Activated T-cell treated with anti-CD3 and anti-CD28 coated beads, Interleukin-2, amount 50 U/mL, for 4 hours (primary cell): ENCODE data around the gene XNDC1N. TPM values are rescaled to one million over a fixed set of nuclear protein-coding genes. Genes with fewer than 3 reads are reported as not detected.

Experiments
- ATAC-seq, 2 donors: fragments of 200-7000 bp; cut with Tn5 transposase; one replicate each; pipeline ENCODE4 v1.10.0; 2021
- DNase-seq: peaks from one replicate; pipeline ENCODE4 v3.0.0-alpha.2; 2020
- H3K27me3 Mint-ChIP-seq: one replicate; pipeline ENCODE4 v1.8.0; 2021; ENCODE audit warnings: low read depth, mixed read lengths
- H3K36me3 Mint-ChIP-seq: one replicate; pipeline ENCODE4 v1.8.0; 2022; ENCODE audit warnings: mixed read lengths; ENCODE audit not compliant: insufficient read depth
- H3K4me1 Mint-ChIP-seq: one replicate; pipeline ENCODE4 v1.8.0; 2021; ENCODE audit warnings: low read depth, mixed read lengths
- H3K4me3 Mint-ChIP-seq: one replicate; pipeline ENCODE4 v1.8.0; 2021; ENCODE audit warnings: mild to moderate bottlenecking, moderate library complexity, mixed read lengths
- H3K9me3 Mint-ChIP-seq: one replicate; pipeline ENCODE4 v1.8.0; 2021; ENCODE audit warnings: mixed read lengths
- total RNA-seq, 3 donors: library from RNA; stranded (reverse); gene quantifications; one replicate each; pipeline ENCODE4 v1.2.1, GENCODE V29; 2021

Gene XNDC1N
- total RNA-seq, 3 donors from 2014 or later: 10.3 to 12.2 (median 10.5) TPM

DNA sequence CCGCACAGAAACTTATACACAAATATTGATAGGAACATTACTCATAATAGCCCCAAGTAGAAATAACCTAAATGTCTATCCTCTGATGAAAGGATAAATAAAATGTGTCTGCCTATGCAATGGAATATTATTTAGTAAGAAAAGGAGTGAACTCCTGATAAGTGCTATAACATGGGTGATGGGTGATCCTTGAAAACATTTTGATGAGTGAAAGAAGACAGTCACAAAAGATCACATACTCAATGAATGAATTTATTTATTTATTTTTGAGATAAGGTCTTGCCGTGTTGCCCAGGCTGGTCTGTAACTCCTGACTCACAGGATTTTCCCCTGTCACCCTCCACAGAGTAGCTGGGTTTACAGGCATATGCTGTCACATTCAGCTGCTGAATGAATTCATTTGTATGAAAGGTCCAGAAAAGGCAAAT lies 17.8 kb upstream of the XNDC1N start:
- peak; percentile 48 to 74 for ATAC-seq

DNA sequence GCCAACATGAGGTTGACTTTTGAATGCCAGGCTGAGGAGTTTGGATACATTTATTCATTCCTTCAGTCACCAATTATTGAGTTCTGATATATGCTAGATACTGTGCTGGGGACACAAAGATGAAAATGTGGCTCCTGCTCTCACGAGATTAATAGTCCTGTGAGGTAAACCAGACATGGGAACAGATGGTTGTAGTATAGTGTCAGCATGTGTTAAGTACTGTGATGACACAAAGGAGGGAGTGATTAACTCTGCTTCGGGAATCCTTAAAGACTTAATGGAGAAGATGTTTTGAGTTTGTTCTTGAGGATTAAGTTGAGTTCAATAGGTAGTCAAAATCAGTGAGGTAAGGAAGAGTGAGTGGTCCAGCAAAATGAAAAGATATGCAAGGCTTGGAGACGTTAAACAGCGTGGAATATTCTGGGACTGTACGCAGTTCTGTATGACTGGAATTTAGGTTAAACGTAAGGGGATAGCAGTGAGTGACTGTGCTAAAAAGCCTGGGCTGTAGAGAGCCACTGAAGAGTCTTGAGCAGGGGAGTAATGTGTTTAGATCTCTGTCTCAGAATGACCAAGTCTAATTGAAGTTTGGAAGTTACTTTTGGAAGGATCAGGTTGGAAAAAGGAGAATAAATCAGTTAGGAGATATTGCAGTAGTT lies 12.3 kb upstream of the XNDC1N start:
- Mint-ChIP-seq H3K4me3 (no peak overlapping the region), H3K27me3 (no peaks in the 10 kb centered on the region)
- ATAC-seq: no peak

More for the DNA sequence above, 17.8 kb upstream of the XNDC1N start:
- peaks cover 15% of the 10 kb centered on the region for H3K36me3 Mint-ChIP-seq
- H3K27me3 Mint-ChIP-seq: no peaks in the 10 kb centered on the region
- no peak overlapping the region for H3K4me3 Mint-ChIP-seq
- no peak for DNase-seq
- H3K4me1 Mint-ChIP-seq: peaks cover 19% of the 10 kb centered on the region
- H3K9me3 Mint-ChIP-seq: no peaks in the 10 kb centered on the region

DNA sequence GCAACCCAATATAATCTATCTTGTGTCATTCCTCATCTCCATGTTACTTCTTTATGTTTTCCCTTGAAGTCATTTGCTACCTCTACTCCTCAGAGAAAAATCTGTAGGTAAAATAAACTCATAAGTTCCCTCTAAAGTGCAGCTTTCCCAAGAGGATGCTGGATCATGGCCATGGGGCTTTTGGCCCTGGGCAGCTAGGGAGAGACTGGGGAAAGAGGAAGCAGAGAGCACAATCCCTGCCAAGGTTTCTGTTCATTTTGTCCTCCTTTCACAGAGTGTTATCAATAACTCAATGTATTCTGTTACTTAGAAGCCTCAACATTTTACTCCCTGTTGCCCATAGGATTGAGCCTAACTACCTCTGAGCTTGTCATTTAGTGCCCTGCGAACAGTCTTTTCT lies 9.4 kb upstream of the XNDC1N start:
- DNase-seq (no peak), ATAC-seq (no peak)
- Mint-ChIP-seq H3K4me1 (peaks cover 15% of the 10 kb centered on the region), H3K4me3 (no peak overlapping the region), H3K9me3 (no peaks in the 10 kb centered on the region), H3K36me3 (peaks cover 20% of the 10 kb centered on the region), H3K27me3 (no peaks in the 10 kb centered on the region)

More for the DNA sequence above, 12.3 kb upstream of the XNDC1N start:
- peaks cover 10% of the 10 kb centered on the region for H3K4me1 Mint-ChIP-seq
- no peak for DNase-seq
- H3K36me3 Mint-ChIP-seq: peaks cover 24% of the 10 kb centered on the region
- no peaks in the 10 kb centered on the region for H3K9me3 Mint-ChIP-seq

- Mint-ChIP-seq H3K36me3 (peaks cover 18% of the 10 kb centered on the region), H3K4me3 (no peak overlapping the region), H3K27me3 (no peaks in the 10 kb centered on the region), H3K4me1 (peaks cover 21% of the 10 kb centered on the region), H3K9me3 (no peaks in the 10 kb centered on the region)
- ATAC-seq (no peak), DNase-seq (no peak)
Measured at GRCh38 chr11:71936825-71937224, 8.4 kb upstream of the XNDC1N start.

- H3K27me3 Mint-ChIP-seq: no peaks in the 10 kb centered on the region
- H3K36me3 Mint-ChIP-seq: peaks cover 18% of the 10 kb centered on the region
- DNase-seq: no peak
- no peak for ATAC-seq
- H3K4me1 Mint-ChIP-seq: peaks cover 34% of the 10 kb centered on the region
- H3K4me3 Mint-ChIP-seq: no peak overlapping the region
- no peaks in the 10 kb centered on the region for H3K9me3 Mint-ChIP-seq
Measured at GRCh38 chr11:71935338-71935925, 7.0 kb upstream of the XNDC1N start.

DNA sequence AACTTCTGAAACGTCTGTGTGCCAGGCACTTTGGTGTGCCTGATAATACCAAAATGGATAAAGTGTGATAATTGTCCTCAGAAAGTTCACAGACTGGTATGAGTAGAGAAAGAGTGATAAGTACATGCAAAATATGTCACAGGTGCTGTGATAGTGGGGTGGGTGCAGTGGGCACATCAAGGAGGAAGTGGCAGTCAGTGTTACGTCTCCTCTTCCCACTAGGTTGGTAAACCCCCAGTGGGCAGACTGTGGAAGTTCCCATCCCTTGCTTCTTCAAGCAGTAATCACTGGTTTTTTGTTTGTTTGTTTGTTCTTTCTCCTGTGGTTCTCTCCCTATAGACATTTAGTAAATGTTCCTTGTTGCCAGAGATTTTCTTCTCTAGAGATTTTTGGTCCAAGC lies 5.8 kb upstream of the XNDC1N start:
- Mint-ChIP-seq H3K4me3 (no peak overlapping the region), H3K4me1 (peaks cover 46% of the 10 kb centered on the region), H3K9me3 (no peaks in the 10 kb centered on the region), H3K36me3 (peaks cover 16% of the 10 kb centered on the region), H3K27me3 (no peaks in the 10 kb centered on the region)
- peak in 1 of 2 donors; percentile 31 for ATAC-seq
- no peak for DNase-seq

- Mint-ChIP-seq H3K4me3 (no peak overlapping the region), H3K9me3 (no peaks in the 10 kb centered on the region), H3K4me1 (peaks cover 48% of the 10 kb centered on the region), H3K36me3 (peaks cover 11% of the 10 kb centered on the region), H3K27me3 (no peaks in the 10 kb centered on the region)
- ATAC-seq: no peak
- DNase-seq: no peak
Measured at GRCh38 chr11:71933141-71933933, 4.9 kb upstream of the XNDC1N start.

GRCh38 chr11:71931245-71931602 lies 2.8 kb upstream of the XNDC1N start:
- Mint-ChIP-seq H3K27me3 (no peaks in the 10 kb centered on the region), H3K4me3 (peak overlapping the region; percentile 99), H3K36me3 (peaks cover 2% of the 10 kb centered on the region), H3K4me1 (peaks cover 54% of the 10 kb centered on the region), H3K9me3 (no peaks in the 10 kb centered on the region)
- ATAC-seq (peak; percentile 3 to 6), DNase-seq (no peak)

GRCh38 chr11:71930556-71931244 lies 2.3 kb upstream of the XNDC1N start:
- ATAC-seq: no peak
- H3K4me3 Mint-ChIP-seq: peak overlapping the region; percentile 99
- no peak for DNase-seq
- peaks cover 2% of the 10 kb centered on the region for H3K36me3 Mint-ChIP-seq
- H3K27me3 Mint-ChIP-seq: no peaks in the 10 kb centered on the region
- H3K9me3 Mint-ChIP-seq: no peaks in the 10 kb centered on the region
- peaks cover 54% of the 10 kb centered on the region for H3K4me1 Mint-ChIP-seq

DNA sequence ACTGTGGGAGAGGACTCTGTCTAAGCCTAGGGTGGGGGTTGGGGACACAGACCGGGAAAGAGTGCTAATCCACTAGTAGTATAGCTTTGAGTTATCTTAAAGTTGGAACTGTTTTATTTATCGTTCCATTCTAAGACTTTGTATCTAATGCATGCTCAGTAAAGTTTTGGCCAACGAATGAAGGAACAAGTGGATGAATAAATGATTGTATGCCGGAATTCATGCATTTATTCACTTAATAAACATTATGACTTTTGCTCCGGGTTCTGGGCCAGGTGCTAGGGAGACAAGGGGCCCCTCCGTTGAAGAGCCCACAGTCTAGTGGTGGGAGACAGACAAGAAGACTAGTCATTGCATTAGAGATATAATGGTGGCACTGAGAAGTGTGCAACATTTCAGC lies 1.1 kb upstream of the XNDC1N start:
- Mint-ChIP-seq H3K27me3 (no peaks in the 10 kb centered on the region), H3K36me3 (peaks cover 2% of the 10 kb centered on the region), H3K9me3 (no peaks in the 10 kb centered on the region), H3K4me3 (peak overlapping the region; percentile 99), H3K4me1 (peaks cover 52% of the 10 kb centered on the region)
- no peak for ATAC-seq
- DNase-seq: no peak

DNA sequence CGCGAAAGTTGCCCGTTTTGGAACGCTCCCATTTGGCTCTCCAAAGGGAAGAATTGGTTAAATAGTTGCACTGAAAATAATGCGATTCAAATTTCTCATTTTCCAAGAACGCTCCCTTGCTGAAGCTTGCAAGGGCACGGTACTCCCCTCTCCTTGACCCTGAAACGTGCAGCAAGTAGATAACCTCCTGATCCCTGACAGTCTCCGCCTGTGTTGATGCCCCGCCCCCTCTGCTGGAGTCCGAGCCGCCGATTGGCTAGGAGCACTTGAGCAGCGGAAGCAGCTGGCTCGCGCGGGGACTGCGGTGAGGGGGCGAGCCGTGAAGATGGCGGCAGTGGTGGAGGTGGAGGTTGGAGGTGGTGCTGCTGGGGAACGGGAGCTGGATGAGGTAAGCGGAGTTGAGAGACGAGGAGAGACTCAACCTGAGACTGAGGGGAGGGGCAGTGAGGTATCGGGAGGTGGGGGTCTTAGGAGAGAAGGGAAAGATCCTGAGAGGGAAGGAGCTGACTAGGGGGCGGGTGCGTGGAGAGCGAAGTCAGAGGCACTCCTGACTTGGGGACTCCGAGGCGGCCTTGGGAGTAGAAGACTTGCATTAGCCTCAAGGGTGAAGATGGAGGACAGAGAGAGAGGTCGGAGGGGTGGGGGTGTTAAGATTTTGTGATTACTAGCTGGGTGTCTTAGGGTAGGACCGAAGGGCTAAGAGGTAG lies 496 bp upstream of the XNDC1N start, which contains the start of gene RNF121:
Gene RNF121, plus strand, starts transcription at position 310 of the 707 bp plus-strand sequence. Its CDS starts 16 bp downstream, at position 326.
- Mint-ChIP-seq H3K27me3 (no peaks in the 10 kb centered on the region), H3K4me1 (peaks cover 46% of the 10 kb centered on the region), H3K9me3 (no peaks in the 10 kb centered on the region), H3K36me3 (no peaks in the 10 kb centered on the region), H3K4me3 (peak within 1 kb of the TSS; percentile 99)
- DNase-seq: peak; percentile 96
- ATAC-seq: peak; percentile 89

DNA sequence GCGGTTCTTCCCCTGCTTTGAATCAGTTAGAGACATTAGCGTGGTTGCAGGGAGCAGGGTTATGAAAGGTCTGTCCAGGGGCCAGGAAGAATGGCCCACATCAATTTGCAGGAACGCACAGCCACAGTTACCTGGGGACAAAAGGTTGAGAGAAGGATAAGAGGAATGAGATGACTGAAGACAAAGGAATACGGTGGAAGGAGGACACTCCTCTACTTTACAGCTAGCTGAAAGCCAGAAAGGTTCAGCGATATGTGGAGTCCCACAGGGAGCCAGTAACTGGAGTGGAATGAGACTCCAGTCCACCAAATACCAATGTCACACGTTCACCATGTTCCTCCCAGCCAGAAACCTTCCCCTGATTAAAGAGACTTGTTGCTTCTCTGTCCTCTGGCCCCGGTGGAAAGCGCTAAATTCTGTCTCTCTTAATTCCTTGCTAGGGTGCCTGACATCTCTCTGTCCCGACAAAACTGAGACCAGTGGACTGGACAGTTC lies 10.7 kb downstream of the XNDC1N start:
- ATAC-seq (no peak), DNase-seq (no peak)
- no peak overlapping the region for H3K4me3 Mint-ChIP-seq
- H3K36me3 Mint-ChIP-seq: peaks cover 33% of the 10 kb centered on the region
- H3K4me1 Mint-ChIP-seq: no peaks in the 10 kb centered on the region
- no peaks in the 10 kb centered on the region for H3K9me3 Mint-ChIP-seq
- H3K27me3 Mint-ChIP-seq: no peaks in the 10 kb centered on the region

DNA sequence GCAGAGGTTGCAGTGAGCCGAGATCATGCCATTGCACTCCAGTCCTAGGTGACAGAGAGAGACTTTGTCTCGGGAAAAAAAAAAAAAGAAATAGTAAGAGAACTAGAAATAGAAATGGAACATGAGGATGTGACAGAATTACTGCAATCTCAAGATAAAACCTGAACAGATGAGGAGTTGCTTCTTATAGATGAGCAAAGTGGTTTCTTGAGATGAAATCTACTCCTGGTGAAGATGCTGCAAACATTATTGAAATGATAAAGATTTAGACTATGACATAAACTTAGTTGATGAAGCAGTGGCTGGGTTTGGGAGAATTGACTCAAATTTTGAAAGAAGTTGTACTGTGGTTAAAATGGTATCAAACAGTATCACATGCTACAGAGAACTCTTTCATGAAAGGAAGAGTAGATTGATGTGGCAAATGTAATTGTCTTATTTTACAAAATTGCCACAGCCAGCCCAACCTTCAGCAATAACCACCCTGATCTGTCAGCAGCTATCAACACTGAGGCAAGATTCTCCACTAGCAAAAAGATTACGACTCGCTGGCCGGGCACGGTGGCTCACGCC lies 13.7 kb downstream of the XNDC1N start:
- H3K27me3 Mint-ChIP-seq: no peaks in the 10 kb centered on the region
- no peak overlapping the region for H3K4me3 Mint-ChIP-seq
- ATAC-seq: peak; percentile 46 to 66
- no peak for DNase-seq
- H3K4me1 Mint-ChIP-seq: peaks cover 11% of the 10 kb centered on the region
- H3K9me3 Mint-ChIP-seq: no peaks in the 10 kb centered on the region
- H3K36me3 Mint-ChIP-seq: peaks cover 43% of the 10 kb centered on the region
